Measurements from ENCODE around the gene CAMKV.

- TF ChIP-seq POLR2AphosphoS5 (IDR thresholded peaks at IDR 0.05) (no peak), CTCF (IDR thresholded peaks at IDR 0.05) (no peak)
Observed at GRCh38 chr3:49831341-49831740, 38.4 kb downstream of the CAMKV start.
